Stimulated activated naive CD4-positive, alpha-beta T cell (primary cell): ENCODE measurements around the gene PLEKHB2.
A peak's percentile ranks its signal among the peaks of the same experiment; 100 is the strongest.
"Not testable (repeated sequence)": the region's sequence is repeated elsewhere in the genome, so short reads cannot be mapped to it uniquely, and the experiment has no call there.

Source experiments
- DNase-seq, 6 experiments: peaks; one replicate each; lab custom pipeline; 2025; lab: John Stamatoyannopoulos, UW

PLEKHB2 gene

DNA sequence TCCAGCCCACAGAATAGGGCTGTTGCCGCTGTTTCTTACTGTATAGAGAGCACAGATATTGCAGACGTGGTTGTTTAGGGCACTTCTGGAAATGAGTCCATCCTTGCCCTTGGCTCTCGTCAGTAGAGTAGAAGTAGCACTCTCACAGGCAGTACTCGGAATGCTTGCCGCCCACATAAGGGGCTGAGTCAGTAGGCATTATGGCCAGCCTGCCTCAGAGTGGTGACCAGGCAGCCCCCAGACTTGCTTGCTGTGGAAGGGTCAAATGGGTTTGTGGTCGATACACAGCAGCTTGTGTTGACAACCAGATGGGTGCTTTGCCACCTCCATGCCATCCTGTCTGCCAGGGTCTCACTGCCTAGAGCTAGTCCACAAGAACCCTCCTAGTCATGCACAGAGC lies 38.7 kb downstream of the PLEKHB2 start:
- DNase-seq: no peak

- no peak for DNase-seq
These were observed 39.9 kb downstream of the PLEKHB2 start for GRCh38 chr2:131145040-131145439.

- no peak for DNase-seq
These were observed 41.1 kb downstream of the PLEKHB2 start for GRCh38 chr2:131146231-131146630.

DNA sequence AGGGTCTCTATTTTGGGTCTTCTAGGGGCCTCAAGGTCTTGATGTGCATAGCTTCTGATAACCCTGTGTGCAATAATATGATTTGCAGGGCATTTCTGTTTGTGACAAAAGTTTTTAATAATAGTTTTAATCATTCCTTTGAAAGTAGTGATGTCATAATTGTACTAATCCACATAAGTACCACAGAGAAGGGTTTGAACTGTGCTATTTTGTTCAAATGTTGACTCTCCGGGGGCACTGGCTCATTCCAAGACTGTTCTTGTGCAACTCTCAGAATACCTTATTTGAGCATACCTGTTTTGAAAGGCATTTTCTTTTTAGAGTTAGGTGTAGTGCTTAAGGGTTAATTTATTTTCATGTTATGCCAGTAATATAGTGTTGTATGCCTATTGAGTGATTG lies 41.6 kb downstream of the PLEKHB2 start:
- no peak for DNase-seq

- no peak for DNase-seq
These were observed 43.3 kb downstream of the PLEKHB2 start for GRCh38 chr2:131148426-131148825.

GRCh38 chr2:131150109-131150508 lies 45.0 kb downstream of the PLEKHB2 start:
- DNase-seq: not testable (repeated sequence)

- DNase-seq: no peak
These were observed 46.3 kb downstream of the PLEKHB2 start for GRCh38 chr2:131151398-131151797.

- DNase-seq: no peak
These were observed 46.9 kb downstream of the PLEKHB2 start for GRCh38 chr2:131152074-131152473.

DNA sequence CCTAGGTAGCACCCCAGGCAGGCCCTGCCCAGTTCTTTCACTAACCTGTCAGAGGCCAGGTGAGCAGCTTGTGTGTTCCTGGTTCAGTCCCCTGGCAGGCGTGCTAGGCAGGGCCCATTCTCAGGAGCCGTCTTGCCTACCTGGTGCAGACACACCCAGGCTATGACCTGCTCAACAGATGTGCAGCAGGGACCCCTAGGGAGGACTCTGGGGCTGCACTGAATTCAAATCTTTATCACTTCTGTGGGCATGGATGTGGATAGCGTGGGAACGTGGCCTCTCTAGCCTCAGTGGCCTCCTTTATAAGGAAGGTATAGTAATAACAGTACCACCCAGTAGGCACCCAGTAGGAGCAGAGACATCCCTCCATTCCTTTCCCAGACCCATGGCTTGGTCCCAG lies 48.4 kb downstream of the PLEKHB2 start:
- DNase-seq: no peak

GRCh38 chr2:131154071-131154531 lies 49.0 kb downstream of the PLEKHB2 start:
- peak; percentile 8 to 67 (median 44) for DNase-seq

- DNase-seq: no peak
These were observed 49.5 kb downstream of the PLEKHB2 start for GRCh38 chr2:131154647-131155046.

GRCh38 chr2:131155208-131155855 lies 50.2 kb downstream of the PLEKHB2 start:
- no peak for DNase-seq

- DNase-seq: peak in 1 of 6 experiments; percentile 2
These were observed 51.5 kb downstream of the PLEKHB2 start for GRCh38 chr2:131156452-131157149.

- DNase-seq: not testable (repeated sequence)
These were observed 60.4 kb downstream of the PLEKHB2 start for GRCh38 chr2:131165562-131165961.

DNA sequence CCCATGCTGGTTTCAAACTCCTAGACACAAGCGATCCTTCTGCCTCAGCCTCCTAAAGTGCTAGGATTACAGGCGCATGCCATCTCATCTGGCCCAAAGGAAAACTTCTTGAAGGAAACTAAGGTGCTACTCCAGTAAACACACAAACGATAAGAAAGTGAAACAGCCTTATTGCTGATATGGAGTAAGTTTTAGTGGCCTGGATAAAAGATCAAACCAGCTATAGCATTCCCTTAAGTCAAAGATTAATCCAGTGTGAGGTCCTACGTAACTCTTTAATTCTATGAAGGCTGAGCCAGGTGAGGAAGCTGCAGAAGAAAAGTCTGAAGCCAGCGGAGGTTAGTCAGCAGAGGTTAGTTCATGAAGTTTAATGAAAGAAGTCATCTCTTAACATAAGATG lies 63.4 kb downstream of the PLEKHB2 start:
- no peak for DNase-seq

GRCh38 chr2:131178050-131178449 lies 72.9 kb downstream of the PLEKHB2 start:
- DNase-seq: not testable (repeated sequence)

DNA sequence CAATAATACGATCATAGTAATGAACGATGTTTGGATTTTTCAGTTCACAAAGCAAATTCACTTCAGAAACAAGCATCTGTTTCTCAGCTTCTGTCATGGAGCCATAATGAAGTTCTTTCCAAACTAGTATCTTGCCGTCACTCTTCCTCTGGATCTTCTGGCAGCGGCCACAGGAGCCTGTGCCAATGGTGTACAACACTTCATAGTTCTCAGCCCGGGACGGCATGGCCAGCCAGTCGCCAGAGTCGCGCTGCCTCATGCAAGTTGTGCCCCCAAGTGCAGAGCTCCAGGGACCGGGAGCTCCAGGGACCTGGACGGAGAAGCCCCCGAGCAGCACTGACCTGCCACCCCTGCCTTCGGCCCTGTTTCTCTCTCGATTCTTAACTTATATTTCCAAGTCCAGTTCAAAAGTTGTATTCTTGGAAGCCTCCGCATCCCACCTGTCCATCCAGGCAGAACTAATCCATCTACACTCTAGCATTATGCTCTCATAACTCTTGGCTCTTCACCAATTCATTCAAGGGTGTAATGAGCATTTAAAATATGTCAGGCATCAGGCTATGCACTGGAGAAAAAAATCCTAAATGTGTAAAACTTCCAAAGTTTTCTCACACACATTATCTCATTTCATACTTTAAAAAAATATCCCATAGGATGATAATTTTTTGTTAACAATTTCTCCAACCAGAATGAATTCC lies 73.7 kb downstream of the PLEKHB2 start:
- not testable (repeated sequence) for DNase-seq

DNA sequence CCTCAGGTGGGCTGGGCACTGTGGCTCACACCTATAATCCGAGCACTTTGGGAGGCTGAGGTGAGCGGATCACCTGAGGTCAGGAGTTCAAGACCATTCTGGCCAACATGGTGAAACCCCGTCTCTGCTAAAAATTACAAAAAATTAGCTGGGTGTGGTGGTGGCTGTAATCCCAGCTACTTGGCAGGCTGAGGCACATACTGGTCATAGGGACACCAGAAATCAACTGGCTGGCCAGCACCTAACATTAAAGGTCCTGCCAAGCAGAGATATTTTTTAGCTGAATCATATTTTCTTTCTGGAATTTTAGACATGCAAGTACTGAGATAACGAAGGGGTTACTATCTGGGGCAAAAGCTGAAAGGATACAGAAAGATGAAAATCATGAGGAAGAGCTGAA lies 76.3 kb downstream of the PLEKHB2 start:
- not testable (repeated sequence) for DNase-seq

- DNase-seq: not testable (repeated sequence)
These were observed 88.3 kb downstream of the PLEKHB2 start for GRCh38 chr2:131193421-131193820.

DNA sequence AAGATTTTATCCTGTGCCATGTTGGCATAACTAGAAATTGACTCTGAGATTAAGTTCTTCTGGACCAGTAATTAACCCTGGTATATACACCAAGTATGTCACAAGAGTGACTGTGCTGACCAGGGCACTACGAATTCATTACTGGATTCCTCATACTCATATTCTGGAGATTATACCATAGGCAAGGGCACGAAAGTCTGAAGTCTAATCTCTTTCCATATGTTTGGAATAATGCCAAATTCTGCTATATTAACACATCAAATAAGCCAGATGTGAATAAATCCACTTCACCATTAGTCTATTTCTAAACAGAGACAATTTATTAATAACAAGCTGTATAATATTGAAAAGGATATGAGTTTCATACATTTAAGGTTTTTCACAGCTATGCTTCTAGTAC lies 91.0 kb downstream of the PLEKHB2 start:
- not testable (repeated sequence) for DNase-seq
